GM23248 (cell line): ENCODE results near the gene CEP63. TPM values are rescaled to one million over a fixed set of nuclear protein-coding genes. Genes with fewer than 3 reads are reported as not detected.

Source experiments
- DNase-seq: peaks from one replicate; pipeline ENCODE4 v3.0.0-alpha.2; 2015
- H2AFZ ChIP-seq: fragments of 200-600 bp; sonication (generic); 2 replicates; pipeline ENCODE4 v1.6.1; 2016; ENCODE audit warnings: antibody characterized with exemption
- H3F3A ChIP-seq: fragments of 200-600 bp; sonication (generic); 2 replicates; pipeline ENCODE4 v1.6.1; 2016; ENCODE audit warnings: mild to moderate bottlenecking, antibody characterized with exemption, mixed run types; ENCODE audit not compliant: insufficient read depth
- H3K27ac ChIP-seq: fragments of 200-600 bp; sonication (generic); 2 replicates; pipeline ENCODE4 v1.5.1; 2016; ENCODE audit warnings: mild to moderate bottlenecking
- H3K27me3 ChIP-seq: fragments of 200-600 bp; sonication (generic); replicated peaks from 2 replicates; pipeline ENCODE4 v1.6.1; 2016; ENCODE audit warnings: mild to moderate bottlenecking; ENCODE audit not compliant: insufficient read depth
- H3K36me3 ChIP-seq: fragments of 200-600 bp; sonication (generic); 2 replicates; pipeline ENCODE4 v1.6.1; 2016; ENCODE audit warnings: low read depth, mild to moderate bottlenecking
- H3K4me1 ChIP-seq: fragments of 200-600 bp; sonication (generic); 2 replicates; pipeline ENCODE4 v1.6.1; 2016; ENCODE audit warnings: mild to moderate bottlenecking; ENCODE audit not compliant: insufficient read depth
- H3K4me2 ChIP-seq: fragments of 200-600 bp; sonication (generic); one replicate; pipeline ENCODE4 v1.6.1; 2016; ENCODE audit warnings: mild to moderate bottlenecking; ENCODE audit not compliant: unreplicated experiment
- H3K4me3 ChIP-seq: fragments of 200-600 bp; sonication (generic); 2 replicates; pipeline ENCODE4 v1.5.1; 2016; ENCODE audit warnings: mild to moderate bottlenecking
- H3K79me2 ChIP-seq: fragments of 200-600 bp; sonication (generic); 2 replicates; pipeline ENCODE4 v1.6.1; 2016; ENCODE audit warnings: mild to moderate bottlenecking; ENCODE audit not compliant: insufficient read depth
- H3K9ac ChIP-seq: fragments of 200-600 bp; sonication (generic); 2 replicates; pipeline ENCODE4 v1.6.1; 2016; ENCODE audit warnings: mild to moderate bottlenecking
- H3K9me2 ChIP-seq: fragments of 200-600 bp; sonication (generic); 2 replicates; pipeline ENCODE4 v1.6.1; 2016; ENCODE audit warnings: mixed run types, mild to moderate bottlenecking, moderate library complexity; ENCODE audit not compliant: insufficient read depth
- H3K9me3 ChIP-seq: fragments of 200-600 bp; sonication (generic); one replicate; pipeline ENCODE4 v1.6.1; 2017; ENCODE audit warnings: low read depth
- H4K20me1 ChIP-seq: fragments of 200-600 bp; sonication (generic); 2 replicates; pipeline ENCODE4 v1.6.0; 2016; ENCODE audit not compliant: insufficient read depth
- EZH2 ChIP-seq: fragments of 200-600 bp; sonication (generic); IDR thresholded peaks from 2 replicates; pipeline ENCODE4 v1.6.1; 2018; ENCODE audit warnings: antibody characterized with exemption, mild to moderate bottlenecking; ENCODE audit not compliant: insufficient read depth, poor library complexity, severe bottlenecking
- EZH2phosphoT487 ChIP-seq: fragments of 200-600 bp; sonication (generic); IDR thresholded peaks from 2 replicates; pipeline ENCODE4 v1.6.1; 2018; ENCODE audit warnings: antibody characterized with exemption, moderate library complexity, mild to moderate bottlenecking, low read depth; ENCODE audit not compliant: insufficient read depth
- WGBS, 2 experiments: methylation state at CpG; one replicate each; pipeline ENCODE4 v1.1.6; 2015 to 2017; ENCODE audit warnings: low lambda C conversion rate in 2 of 2, low coverage in 1 of 2; ENCODE audit errors: missing lambda C conversion rate in 2 of 2; 5-methylcytosine and 5-hydroxymethylcytosine counted together
- in situ Hi-C: fragments of 300-500 bp; cut with MboI; formaldehyde crosslinking; loops from 2 replicates; pipeline ENCODE4 v1.15.0; 2020
- polyA plus RNA-seq: library from polyadenylated mRNA; unstranded; fragments of >200 nt; fragmentation: Nextera tagmentation; extraction: Ambion mirVana; gene quantifications from 2 replicates; pipeline ENCODE4 v1.2.1, GENCODE V29; 2016
- total RNA-seq: library from RNA; depleted of rRNA; stranded (reverse); fragments of >200 nt; shearing (Covaris generic); gene quantifications from 2 replicates; pipeline ENCODE4 v1.2.3, GENCODE V29; 2014

CEP63 gene
- total and polyA plus RNA-seq, 2 experiments from 2014 or later, result 21.0 to 29.7 TPM

DNA sequence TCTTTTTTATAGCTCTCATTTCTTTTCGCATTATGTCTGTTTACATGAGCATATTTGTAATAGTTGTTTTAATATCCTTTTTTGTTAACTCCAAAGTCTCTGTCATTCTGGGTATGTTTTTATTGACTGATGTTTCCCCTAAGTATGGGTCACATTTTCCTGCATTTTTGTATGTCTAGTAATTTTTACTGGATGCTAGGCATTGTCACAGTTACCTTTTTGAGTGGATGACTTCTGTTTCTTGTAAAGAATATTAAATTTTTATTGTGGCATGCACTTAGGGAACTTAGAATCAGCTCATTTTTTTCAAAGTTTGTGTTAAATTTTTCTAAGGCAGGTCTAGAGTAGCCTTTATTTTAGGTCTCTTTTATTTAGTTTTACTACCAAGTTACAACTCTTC, 40.8 kb upstream of the CEP63 start:
- DNase-seq, result no peak
- WGBS, 2 experiments, result 100% methylated on average over 1 of the region's 1 CpG
- Histone ChIP-seq H3K27me3 (no peaks in the 10 kb centered on the region), H3K36me3 (no peaks in the 10 kb centered on the region), H3K27ac (peak overlapping the region; percentile 70), H3K4me1 (peaks cover 39% of the 10 kb centered on the region), H2AFZ (no peak overlapping the region), H3K79me2 (no peaks in the 10 kb centered on the region), H3F3A (peaks cover 31% of the 10 kb centered on the region), H3K4me2 (no peak overlapping the region), H3K9me3 (no peaks in the 10 kb centered on the region), H3K4me3 (no peak overlapping the region), H3K9ac (peak overlapping the region; percentile 54), H4K20me1 (no peaks in the 10 kb centered on the region), H3K9me2 (no peaks in the 10 kb centered on the region)
- TF ChIP-seq EZH2, result no peak
- no peak for TF ChIP-seq EZH2phosphoT487
- in situ Hi-C loops, result no loop called here

DNA sequence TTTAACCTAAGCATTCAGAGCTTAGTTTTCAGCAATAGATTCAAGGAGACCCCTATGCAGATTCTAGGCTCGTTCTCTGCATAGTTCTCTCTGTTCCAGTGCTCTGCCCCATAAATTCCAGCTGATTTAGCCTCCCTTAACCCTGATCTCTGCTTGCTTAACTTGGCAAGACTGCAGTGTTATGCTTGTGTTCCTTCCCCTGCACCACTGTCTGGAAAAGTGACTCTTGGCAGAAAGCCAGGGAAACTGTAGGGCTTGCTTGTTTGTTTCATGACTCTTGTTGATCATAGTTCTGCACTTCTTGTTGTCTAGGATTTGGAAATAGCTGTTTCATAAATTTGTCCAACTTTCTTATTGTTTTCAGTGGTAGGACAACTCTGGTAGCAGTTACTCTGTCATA, 40.2 kb upstream of the CEP63 start:
- H3K9me3 ChIP-seq, result no peaks in the 10 kb centered on the region
- no peak overlapping the region for H2AFZ ChIP-seq
- no peaks in the 10 kb centered on the region for H3K79me2 ChIP-seq
- in situ Hi-C loops, result no loop called here
- no peak overlapping the region for H3K4me2 ChIP-seq
- H3K4me1 ChIP-seq, result peaks cover 39% of the 10 kb centered on the region
- no peaks in the 10 kb centered on the region for H4K20me1 ChIP-seq
- no peaks in the 10 kb centered on the region for H3K36me3 ChIP-seq
- 4 to 13% methylated on average over 1 of the region's 1 CpG for WGBS, 2 experiments
- peak; percentile 56 for DNase-seq
- H3K27me3 ChIP-seq, result no peaks in the 10 kb centered on the region
- no peaks in the 10 kb centered on the region for H3K9me2 ChIP-seq
- peak overlapping the region; percentile 70 for H3K27ac ChIP-seq
- peaks cover 31% of the 10 kb centered on the region for H3F3A ChIP-seq
- H3K4me3 ChIP-seq, result no peak overlapping the region
- no peak for TF ChIP-seq EZH2phosphoT487
- TF ChIP-seq EZH2, result no peak
- peak overlapping the region; percentile 54 for H3K9ac ChIP-seq

DNA sequence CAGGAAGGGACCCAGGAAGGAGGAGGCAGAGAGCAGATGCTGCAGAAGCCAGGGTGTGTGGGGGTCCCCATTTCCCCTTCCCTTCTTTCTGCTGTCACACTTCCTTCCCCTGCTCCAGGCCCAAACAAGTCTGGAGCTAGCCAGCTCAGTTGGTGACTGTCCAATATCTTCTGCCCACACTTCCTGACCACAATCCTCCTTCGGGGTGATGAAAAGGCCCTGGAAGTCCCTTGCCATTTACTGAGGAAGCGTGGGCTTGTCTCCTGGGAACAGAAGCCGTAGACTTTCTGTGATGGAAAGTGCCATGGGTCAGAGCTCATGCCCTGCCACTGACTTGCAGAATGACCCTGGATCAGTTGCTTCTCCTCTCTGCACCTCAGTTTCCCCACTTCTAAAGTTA, 39.1 kb upstream of the CEP63 start:
- H2AFZ ChIP-seq, result no peak overlapping the region

DNA sequence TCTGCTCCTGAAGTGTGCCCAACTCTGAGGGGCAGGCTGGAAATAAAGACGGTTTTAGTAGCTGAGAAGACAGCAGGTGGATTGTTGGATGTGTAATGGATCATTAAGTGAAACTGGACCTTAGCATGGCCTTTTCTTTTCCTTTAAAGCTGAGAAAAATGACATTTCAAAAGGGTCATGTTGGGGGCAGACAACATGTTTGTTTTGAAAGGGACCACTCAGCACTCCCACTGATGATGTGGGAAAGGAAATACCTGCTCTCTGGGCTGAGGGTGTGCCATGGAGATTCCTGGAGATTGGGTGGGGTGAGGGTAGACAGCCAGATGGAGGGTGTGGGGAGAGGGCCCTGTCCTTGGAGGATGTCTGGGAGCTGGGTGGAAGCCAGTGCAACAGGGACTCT, 38.5 kb upstream of the CEP63 start:
- Histone ChIP-seq H3K79me2 (no peaks in the 10 kb centered on the region), H3K36me3 (no peaks in the 10 kb centered on the region), H3K4me3 (no peak overlapping the region), H3K4me2 (peak overlapping the region; percentile 28), H3K4me1 (peaks cover 46% of the 10 kb centered on the region), H3K27me3 (no peaks in the 10 kb centered on the region), H3K9me2 (no peaks in the 10 kb centered on the region), H3F3A (peaks cover 31% of the 10 kb centered on the region), H3K9ac (peak overlapping the region; percentile 26; the same call in 1 of the 2 replicates), H4K20me1 (no peaks in the 10 kb centered on the region), H3K27ac (peak overlapping the region; percentile 70), H2AFZ (no peak overlapping the region), H3K9me3 (no peaks in the 10 kb centered on the region)
- 100% methylated on average over 1 of the region's 1 CpG for WGBS, 2 experiments
- in situ Hi-C loops, result no loop called here
- TF ChIP-seq EZH2phosphoT487 (no peak), EZH2 (no peak)
- no peak for DNase-seq

More for the DNA sequence above, 39.1 kb upstream of the CEP63 start:
- peak overlapping the region; percentile 54 for H3K9ac ChIP-seq
- H3K4me1 ChIP-seq, result peaks cover 44% of the 10 kb centered on the region
- no peaks in the 10 kb centered on the region for H3K79me2 ChIP-seq
- no peaks in the 10 kb centered on the region for H3K36me3 ChIP-seq
- WGBS, 2 experiments, result 0 to 2% methylated on average over 3 of the region's 3 CpGs
- H3K4me3 ChIP-seq, result no peak overlapping the region
- peaks cover 31% of the 10 kb centered on the region for H3F3A ChIP-seq
- DNase-seq, result peak; percentile 87
- in situ Hi-C loops, result no loop called here
- TF ChIP-seq EZH2phosphoT487 (no peak), EZH2 (no peak)
- H3K27me3 ChIP-seq, result no peaks in the 10 kb centered on the region
- H3K9me2 ChIP-seq, result no peaks in the 10 kb centered on the region
- peak overlapping the region; percentile 28 for H3K4me2 ChIP-seq
- no peaks in the 10 kb centered on the region for H3K9me3 ChIP-seq
- H4K20me1 ChIP-seq, result no peaks in the 10 kb centered on the region
- H3K27ac ChIP-seq, result peak overlapping the region; percentile 70

DNA sequence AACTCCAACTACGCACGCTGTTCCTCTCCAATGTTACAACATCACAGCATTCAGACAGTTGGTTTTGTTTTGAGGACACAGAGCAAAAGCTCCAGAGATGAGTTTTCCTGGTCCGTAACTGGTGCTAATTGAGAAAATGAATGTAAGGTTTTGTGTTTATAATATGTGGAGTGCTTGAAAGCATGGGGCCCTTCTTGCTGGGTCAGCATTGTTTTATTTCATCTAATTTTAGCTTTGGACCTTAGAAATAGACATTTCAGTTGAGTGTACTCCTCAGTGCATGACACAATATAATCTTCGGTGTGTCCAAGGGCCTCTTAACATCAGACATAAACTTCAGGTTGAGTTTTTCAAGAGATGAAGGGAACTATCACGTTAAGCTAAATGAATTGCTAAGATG, 37.2 kb upstream of the CEP63 start:
- Histone ChIP-seq H2AFZ (no peak overlapping the region), H3K27me3 (no peaks in the 10 kb centered on the region), H3K4me1 (peaks cover 46% of the 10 kb centered on the region), H3K36me3 (no peaks in the 10 kb centered on the region), H3F3A (peaks cover 31% of the 10 kb centered on the region), H3K4me3 (no peak overlapping the region), H3K4me2 (no peak overlapping the region), H3K9me3 (no peaks in the 10 kb centered on the region), H3K9me2 (no peaks in the 10 kb centered on the region), H3K79me2 (no peaks in the 10 kb centered on the region), H4K20me1 (no peaks in the 10 kb centered on the region), H3K27ac (no peak overlapping the region), H3K9ac (no peak overlapping the region)
- TF ChIP-seq EZH2, result no peak
- no peak for TF ChIP-seq EZH2phosphoT487
- WGBS, 2 experiments, result 91 to 97% methylated on average over 5 of the region's 5 CpGs
- no peak for DNase-seq
- in situ Hi-C loops, result no loop called here
